ENCODE data around the gene CNTNAP2.
"Not testable (repeated sequence)": the region's sequence is repeated elsewhere in the genome, so short reads cannot be mapped to it uniquely, and the experiment has no call there.

Gene CNTNAP2

GRCh38 chr7:148318838-148319237 lies 2202.2 kb downstream of the CNTNAP2 start:
- H3K27ac ChIP-seq = no peak overlapping the region

GRCh38 chr7:148319316-148319808 lies 2202.8 kb downstream of the CNTNAP2 start:
- no peak for TF ChIP-seq ZFX (IDR thresholded peaks at IDR 0.05)
- TF ChIP-seq CTCF (conservative IDR thresholded peaks at IDR 0.05) = no peak
- H3K27ac ChIP-seq = no peak overlapping the region

More at GRCh38 chr7:148318838-148319237, 2202.2 kb downstream of the CNTNAP2 start:
- TF ChIP-seq ZFX (IDR thresholded peaks at IDR 0.05) (no peak), CTCF (conservative IDR thresholded peaks at IDR 0.05) (no peak)

DNA sequence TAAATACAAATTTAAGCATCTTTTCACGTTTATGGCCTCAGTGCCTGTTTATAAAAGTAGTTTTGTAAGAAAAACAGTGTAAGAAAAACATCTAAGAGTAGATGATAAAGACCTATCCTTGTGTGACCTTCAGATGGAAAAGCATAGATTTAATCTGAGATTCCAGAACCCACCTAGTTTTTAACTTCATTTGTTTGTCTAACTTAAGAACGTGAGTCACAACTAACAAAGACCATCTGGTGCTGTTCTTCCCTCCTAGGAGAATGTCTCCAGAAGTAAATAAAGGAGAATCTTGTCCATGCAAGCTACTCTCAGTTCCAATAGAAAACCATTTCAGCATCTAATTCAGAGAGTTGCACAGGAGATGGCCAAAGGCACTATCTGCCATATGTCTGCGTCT lies 2208.6 kb downstream of the CNTNAP2 start:
- TF ChIP-seq CTCF (conservative IDR thresholded peaks at IDR 0.05) (no peak), ZFX (IDR thresholded peaks at IDR 0.05) (no peak)
- H3K27ac ChIP-seq = no peak overlapping the region

DNA sequence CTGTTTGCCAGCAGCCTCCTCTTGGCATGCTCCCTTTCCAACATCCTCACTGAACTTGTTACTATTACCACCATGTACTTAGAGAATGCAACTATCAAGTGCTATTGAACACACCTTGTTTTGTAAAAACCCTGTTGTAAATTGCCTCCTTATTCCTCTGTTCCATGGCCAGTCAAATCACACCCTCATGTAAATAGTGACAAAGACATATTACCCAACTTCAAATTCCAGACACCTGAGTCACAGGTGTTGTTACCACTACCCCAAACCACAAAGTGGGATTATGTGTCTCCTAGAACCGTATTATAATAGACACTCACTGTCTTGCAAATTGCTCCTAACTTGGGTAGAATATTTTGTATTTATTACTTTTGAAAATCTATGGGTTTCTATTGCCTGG lies 2210.8 kb downstream of the CNTNAP2 start:
- no peak overlapping the region for H3K27ac ChIP-seq
- TF ChIP-seq ZFX (IDR thresholded peaks at IDR 0.05) (no peak), CTCF (conservative IDR thresholded peaks at IDR 0.05) (no peak)

- TF ChIP-seq ZFX (IDR thresholded peaks at IDR 0.05) = no peak
- no peak for TF ChIP-seq CTCF (conservative IDR thresholded peaks at IDR 0.05)
- H3K27ac ChIP-seq = no peak overlapping the region
Observed at GRCh38 chr7:148328906-148329305, 2212.3 kb downstream of the CNTNAP2 start.

- TF ChIP-seq ZFX (IDR thresholded peaks at IDR 0.05) (no peak), CTCF (conservative IDR thresholded peaks at IDR 0.05) (no peak)
- no peak overlapping the region for H3K27ac ChIP-seq
Observed at GRCh38 chr7:148330124-148330818, 2213.7 kb downstream of the CNTNAP2 start.

DNA sequence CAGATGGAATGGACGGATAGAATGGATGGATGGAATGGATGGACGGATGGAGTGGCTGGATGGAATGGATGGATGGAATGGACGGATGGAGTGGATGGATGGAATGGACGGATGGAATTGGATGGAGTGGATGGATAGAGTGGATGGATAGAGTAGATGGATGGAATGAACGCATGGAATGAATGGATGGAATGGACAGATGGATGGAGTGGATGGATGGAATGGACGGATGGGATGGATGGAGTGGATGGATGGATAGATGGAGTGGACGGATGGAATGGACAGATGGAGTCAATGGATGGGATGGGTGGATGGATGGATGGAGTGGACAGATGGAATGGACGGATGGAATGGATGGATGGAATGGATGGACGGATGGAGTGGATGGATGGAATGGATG lies 2214.2 kb downstream of the CNTNAP2 start:
- no peak for TF ChIP-seq CTCF (conservative IDR thresholded peaks at IDR 0.05)
- no peak for TF ChIP-seq ZFX (IDR thresholded peaks at IDR 0.05)
- no peak overlapping the region for H3K27ac ChIP-seq

DNA sequence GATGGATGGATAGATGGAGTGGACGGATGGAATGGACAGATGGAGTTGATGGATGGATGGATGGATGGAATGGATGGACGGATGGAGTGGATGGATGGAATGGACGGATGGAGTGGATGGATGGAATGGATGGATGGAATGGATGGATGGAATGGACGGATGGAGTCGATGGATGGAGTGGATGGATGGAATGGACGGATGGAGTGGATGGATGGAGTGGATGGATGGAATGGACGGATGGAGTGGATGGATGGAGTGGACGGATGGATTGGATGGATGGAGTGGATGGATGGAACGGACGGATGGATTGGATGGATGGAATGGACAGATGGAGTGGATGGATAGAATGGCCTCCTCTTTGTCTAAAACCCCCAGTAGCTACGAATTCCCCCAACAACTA lies 2214.9 kb downstream of the CNTNAP2 start:
- not testable (repeated sequence) for H3K27ac ChIP-seq

Measured in C4-2B (cell line).